GM10266 (cell line): ENCODE data around the gene SLC39A7.

ENCODE experiments used
- DNase-seq: peaks from one replicate; pipeline ENCODE4 v3.0.0; 2012; ENCODE audit errors: extremely low spot score
- CTCF ChIP-seq: IDR thresholded peaks from 2 replicates; pipeline ENCODE4 v1.5.1; 2012; ENCODE audit warnings: mild to moderate bottlenecking, low read depth; ENCODE audit not compliant: control insufficient read depth, insufficient read depth; ENCODE audit errors: missing control alignments

Gene SLC39A7

GRCh38 chr6:33207552-33208090, 7.0 kb downstream of the SLC39A7 start:
- TF ChIP-seq CTCF = no peak
- DNase-seq = no peak

GRCh38 chr6:33208091-33208967, 7.7 kb downstream of the SLC39A7 start, which contains the start of gene RING1:
RING1 (plus strand) TSS chr6:33208500; CDS start chr6:33208823, 323 bp downstream.
- DNase-seq = peak; percentile 96
- TF ChIP-seq CTCF = no peak

GRCh38 chr6:33209856-33210255, 9.2 kb downstream of the SLC39A7 start:
- no peak for TF ChIP-seq CTCF
- no peak for DNase-seq

- TF ChIP-seq CTCF = no peak
- no peak for DNase-seq
Measured at GRCh38 chr6:33211136-33211535, 10.5 kb downstream of the SLC39A7 start.

- no peak for DNase-seq
- no peak for TF ChIP-seq CTCF
Measured at GRCh38 chr6:33211666-33212422, 11.2 kb downstream of the SLC39A7 start.

GRCh38 chr6:33212857-33213165, 12.1 kb downstream of the SLC39A7 start:
- no peak for DNase-seq
- no peak for TF ChIP-seq CTCF
